Heart right ventricle (tissue), 16 donors: ENCODE results near the gene CAPN13. TPM values are rescaled to one million over a fixed set of nuclear protein-coding genes. Genes with fewer than 3 reads are reported as not detected.
A peak's percentile ranks its signal among the peaks of the same experiment; 100 is the strongest.

Experiments
- ATAC-seq, 8 donors: fragments of 200-7000 bp; cut with Tn5 transposase; one replicate each; pipeline ENCODE4 v1.9.1; 2020; ENCODE audit warnings: mild to moderate bottlenecking in 8 of 8, moderate library complexity in 8 of 8, moderate number of reproducible peaks in 1 of 8
- DNase-seq, 2 donors: peaks; one replicate each; pipeline ENCODE4 v3.0.0-alpha.2; 2020
- H3K27ac ChIP-seq, 10 donors: fragments of 200-600 bp; sonication (generic) in 2 of 10; one replicate each; pipeline versions ENCODE4 v1.5.0 to v1.8.0; 2020 to 2022; ENCODE audit warnings: mild to moderate bottlenecking in 3 of 10
- H3K27me3 ChIP-seq, 7 donors: fragments of 200-600 bp; one replicate each; pipeline ENCODE4 v1.8.0; 2021 to 2022; ENCODE audit warnings: mild to moderate bottlenecking in 2 of 7
- H3K36me3 ChIP-seq, 9 donors: fragments of 200-600 bp; sonication (generic) in 1 of 9; one replicate each; pipeline versions ENCODE4 v1.5.0 to v1.8.0; 2020 to 2022; ENCODE audit warnings: mild to moderate bottlenecking in 2 of 9
- H3K4me1 ChIP-seq, 9 donors: fragments of 200-600 bp; sonication (generic) in 1 of 9; one replicate each; pipeline versions ENCODE4 v1.5.0 to v1.8.0; 2020 to 2022; ENCODE audit warnings: mild to moderate bottlenecking in 4 of 9
- H3K4me3 ChIP-seq, 10 donors: fragments of 200-600 bp; sonication (generic) in 2 of 10; one replicate each; pipeline versions ENCODE4 v1.5.0 to v1.8.0; 2020 to 2022; ENCODE audit warnings: mild to moderate bottlenecking in 7 of 10, moderate library complexity in 2 of 10
- H3K9me3 ChIP-seq, 11 donors: fragments of 200-600 bp in 10 of 11; sonication (generic) in 2 of 11; one replicate each; pipeline versions ENCODE4 v1.5.0 to v1.8.0; 2013 to 2022; ENCODE audit warnings: mild to moderate bottlenecking in 2 of 11, control low read depth in 1 of 11, moderate library complexity in 1 of 11
- WGBS, 2 donors: extraction: QIAGEN DNeasy Blood & Tissue Kit; methylation state at CpG; one replicate each; pipeline ENCODE4 v1.1.7; 2013; ENCODE audit warnings: inconsistent platforms in 1 of 2; 5-methylcytosine and 5-hydroxymethylcytosine counted together
- intact Hi-C, 10 donors: fragments of 100-400 bp; cut with DNase I; formaldehyde crosslinking; loops; one replicate each; pipeline versions ENCODE4 v1.11.1 to v1.14.2; 2022
- polyA plus RNA-seq, 2 donors: library from polyadenylated mRNA; stranded (reverse); fragments of 200-250 nt; gene quantifications; one replicate each; pipeline ENCODE4 v1.2.3, GENCODE V29; 2013
- total RNA-seq, 10 donors: library from RNA; stranded (reverse); fragmentation: NEBNext Ultra II Directional in 3 of 10; extraction: Animal tissue kit (Norgen Biotek cat#: 25700) in 3 of 10; gene quantifications; one replicate each; pipeline versions ENCODE4 v1.2.1 to v1.2.4, GENCODE V29; 2021 to 2023
- TF ChIP-seq, protein P1 (sequence below), 9 donors: fragments of 200-600 bp; sonication (generic) in 2 of 9; IDR thresholded peaks; one replicate each; pipeline versions ENCODE4 v1.5.0 to v1.8.0; 2021 to 2022; ENCODE audit warnings: antibody characterized with exemption in 9 of 9, mild to moderate bottlenecking in 5 of 9, moderate library complexity in 1 of 9
- donor health status: Arrhythmogenic right ventricular cardiomyopathy.
- donor health status: ischemic (EF 13 %, LVEDD 7.1; RV severe dilation, severe dysfunction).
- donor health status: healthy with polysubstance abuse.
- donor health status: DM: no; HTN: yes; CAD: no.
- donor health status: DM: no; HTN: no; CAD: no.
- donor health status: ischemic (EF 25% LVEDD 6.9; RV normal size, moderate dysfunction).
- donor health status: ischemic (EF 25% LVEDD 5.7; RV mildly dilated, moderate dysfunction).
- donor health status: healthy.
- donor health status: DM: yes; HTN: yes; CAD: no.
- donor health status: Ischemic cardiomyopathy.
- donor health status: ischemic (EF 35%, LVEDD 5.7; RV mildly dilated, moderate dysfunction).
- donor health status: nonischemic (EF 11% LVEDD 7.7; RV severe dilation, severe dysfunction).
- donor health status: DM: yes; HTN: yes; CAD: no.
- donor health status: PGD.
- donor health status: ischemic (EF 29% LVEDD 5.4; RV normal size, mild dysfunction).
- donor health status: nonischemic (EF 23%, LVEDD 6.1; RV moderate dilation, normal function).

CAPN13 gene
- total and polyA plus RNA-seq, 12 donors: 0.09 TPM; not detected in 11

DNA sequence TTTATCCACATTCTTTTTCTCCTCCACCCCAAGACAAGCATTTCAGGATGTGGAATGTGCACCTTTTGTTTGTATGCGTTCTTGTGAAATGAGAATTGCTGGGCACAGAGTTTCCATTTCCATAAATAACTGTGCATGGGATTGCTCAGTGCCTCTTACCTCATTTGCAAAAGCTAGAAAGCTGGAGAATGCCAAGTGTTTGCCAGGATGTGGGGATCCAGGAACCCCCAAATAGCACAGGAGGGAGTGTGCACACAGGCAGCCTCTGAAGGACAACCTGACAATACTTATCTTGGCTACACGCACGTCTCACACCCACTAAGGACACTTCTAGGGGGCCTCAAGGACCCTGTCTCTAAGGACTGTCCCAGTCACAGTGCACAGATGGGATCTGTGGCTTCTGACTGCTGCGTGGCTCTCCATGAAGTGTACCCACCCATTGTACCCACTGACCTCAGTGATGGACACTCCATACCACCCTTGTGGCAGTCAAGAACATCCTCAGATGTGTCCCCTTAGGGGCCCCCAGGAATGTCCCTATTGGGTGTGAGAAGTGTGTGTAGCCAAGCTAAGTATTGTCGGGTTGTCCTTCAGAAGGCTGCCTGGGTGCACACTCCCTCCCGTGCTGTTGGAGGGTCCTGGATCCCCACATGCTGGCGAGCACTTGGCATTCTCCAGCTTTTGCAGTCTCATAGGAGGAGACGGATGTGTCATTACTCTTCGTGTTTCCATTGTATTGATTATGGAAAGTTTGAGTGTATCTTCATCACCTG is 38.4 kb downstream of the CAPN13 start:
- DNase-seq (no peak), ATAC-seq (peak in 2 of 8 donors; percentile 37 to 48)
- WGBS, 2 donors: 69 to 70% methylated on average over 9 of the region's 9 CpGs
- intact Hi-C loops: no loop called here
- Histone ChIP-seq H3K9me3 (no peaks in the 10 kb centered on the region), H3K27me3 (peaks cover 0 to 46% (median 26%) of the 10 kb centered on the region in 7 donors), H3K4me3 (no peak overlapping the region), H3K27ac (no peak overlapping the region), H3K36me3 (no peaks in the 10 kb centered on the region), H3K4me1 (peaks cover 0 to 4% (median 0%) of the 10 kb centered on the region in 9 donors)
- TF ChIP-seq, protein P1, sequence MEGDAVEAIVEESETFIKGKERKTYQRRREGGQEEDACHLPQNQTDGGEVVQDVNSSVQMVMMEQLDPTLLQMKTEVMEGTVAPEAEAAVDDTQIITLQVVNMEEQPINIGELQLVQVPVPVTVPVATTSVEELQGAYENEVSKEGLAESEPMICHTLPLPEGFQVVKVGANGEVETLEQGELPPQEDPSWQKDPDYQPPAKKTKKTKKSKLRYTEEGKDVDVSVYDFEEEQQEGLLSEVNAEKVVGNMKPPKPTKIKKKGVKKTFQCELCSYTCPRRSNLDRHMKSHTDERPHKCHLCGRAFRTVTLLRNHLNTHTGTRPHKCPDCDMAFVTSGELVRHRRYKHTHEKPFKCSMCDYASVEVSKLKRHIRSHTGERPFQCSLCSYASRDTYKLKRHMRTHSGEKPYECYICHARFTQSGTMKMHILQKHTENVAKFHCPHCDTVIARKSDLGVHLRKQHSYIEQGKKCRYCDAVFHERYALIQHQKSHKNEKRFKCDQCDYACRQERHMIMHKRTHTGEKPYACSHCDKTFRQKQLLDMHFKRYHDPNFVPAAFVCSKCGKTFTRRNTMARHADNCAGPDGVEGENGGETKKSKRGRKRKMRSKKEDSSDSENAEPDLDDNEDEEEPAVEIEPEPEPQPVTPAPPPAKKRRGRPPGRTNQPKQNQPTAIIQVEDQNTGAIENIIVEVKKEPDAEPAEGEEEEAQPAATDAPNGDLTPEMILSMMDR (IDR thresholded peaks at IDR 0.05): no peak

DNA sequence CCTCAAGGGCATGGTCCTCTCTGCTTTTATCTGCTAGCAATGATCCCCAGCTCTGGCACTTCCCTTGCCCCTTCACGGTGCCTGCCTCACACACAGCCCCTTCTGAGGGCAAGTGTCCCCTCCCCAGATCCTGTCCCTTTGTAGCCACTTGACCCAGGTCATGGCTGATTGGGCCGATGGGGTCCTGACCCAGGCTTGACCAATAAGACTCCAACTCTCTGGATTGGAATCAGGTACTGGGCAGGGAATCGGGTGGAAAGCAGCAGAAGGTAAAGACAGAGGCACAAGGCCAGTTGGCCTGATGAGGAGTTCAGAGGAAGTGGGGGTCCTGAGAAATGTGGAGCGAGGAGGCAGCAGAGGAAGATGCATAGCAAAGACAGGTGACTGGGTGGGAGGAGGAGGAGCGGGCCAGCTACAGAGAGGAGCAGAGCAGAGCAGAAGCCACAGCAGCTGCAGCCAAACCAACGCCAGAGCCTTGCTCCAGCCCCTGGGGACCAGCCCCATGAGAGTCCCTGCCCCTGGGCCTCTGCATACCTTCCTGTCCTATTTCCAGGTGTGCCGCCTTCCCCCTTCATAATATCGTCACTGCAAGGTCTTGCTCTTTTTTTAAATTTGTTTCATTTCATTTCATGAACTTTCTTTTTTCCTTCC is 39.1 kb downstream of the CAPN13 start:
- ATAC-seq (no peak), DNase-seq (no peak)
- no peak overlapping the region for H3K27ac ChIP-seq
- no peak overlapping the region for H3K4me3 ChIP-seq
- peaks cover 0 to 4% (median 0%) of the 10 kb centered on the region in 9 donors for H3K4me1 ChIP-seq
- H3K9me3 ChIP-seq: no peaks in the 10 kb centered on the region
- 73% methylated on average over 8 of the region's 8 CpGs for WGBS, 2 donors
- intact Hi-C loops: no loop called here
- no peaks in the 10 kb centered on the region for H3K36me3 ChIP-seq
- peaks cover 0 to 44% (median 26%) of the 10 kb centered on the region in 7 donors for H3K27me3 ChIP-seq
- TF ChIP-seq, protein P1 (IDR thresholded peaks at IDR 0.05): no peak

DNA sequence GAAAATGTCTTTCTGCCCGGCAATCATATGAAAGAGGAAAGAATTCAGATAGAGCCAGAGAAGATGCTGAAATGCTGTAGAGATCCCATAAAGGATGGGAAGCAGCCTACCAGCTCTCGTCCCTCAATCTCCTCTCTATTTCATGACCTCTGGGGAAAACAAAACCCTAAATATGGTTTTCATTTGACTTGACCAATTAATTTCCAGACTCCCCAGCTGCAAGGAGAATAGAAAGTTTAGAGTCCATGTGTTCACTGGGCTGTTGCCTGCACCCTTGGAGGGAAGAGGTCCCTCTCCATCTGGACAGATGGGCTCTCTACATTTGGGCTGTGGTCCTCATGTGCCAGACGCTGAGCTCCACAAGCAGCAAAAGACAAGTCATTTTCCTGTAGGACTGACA is 40.6 kb downstream of the CAPN13 start:
- peaks cover 0 to 34% (median 18%) of the 10 kb centered on the region in 7 donors for H3K27me3 ChIP-seq
- no peaks in the 10 kb centered on the region for H3K9me3 ChIP-seq
- no peak for ATAC-seq
- peaks cover 0 to 4% (median 0%) of the 10 kb centered on the region in 9 donors for H3K4me1 ChIP-seq
- no peaks in the 10 kb centered on the region for H3K36me3 ChIP-seq
- no peak overlapping the region for H3K4me3 ChIP-seq
- TF ChIP-seq, protein P1 (IDR thresholded peaks at IDR 0.05): no peak
- intact Hi-C loops: no loop called here
- H3K27ac ChIP-seq: no peak overlapping the region
- 66 to 70% methylated on average over 3 of the region's 3 CpGs for WGBS, 2 donors
- DNase-seq: no peak

DNA sequence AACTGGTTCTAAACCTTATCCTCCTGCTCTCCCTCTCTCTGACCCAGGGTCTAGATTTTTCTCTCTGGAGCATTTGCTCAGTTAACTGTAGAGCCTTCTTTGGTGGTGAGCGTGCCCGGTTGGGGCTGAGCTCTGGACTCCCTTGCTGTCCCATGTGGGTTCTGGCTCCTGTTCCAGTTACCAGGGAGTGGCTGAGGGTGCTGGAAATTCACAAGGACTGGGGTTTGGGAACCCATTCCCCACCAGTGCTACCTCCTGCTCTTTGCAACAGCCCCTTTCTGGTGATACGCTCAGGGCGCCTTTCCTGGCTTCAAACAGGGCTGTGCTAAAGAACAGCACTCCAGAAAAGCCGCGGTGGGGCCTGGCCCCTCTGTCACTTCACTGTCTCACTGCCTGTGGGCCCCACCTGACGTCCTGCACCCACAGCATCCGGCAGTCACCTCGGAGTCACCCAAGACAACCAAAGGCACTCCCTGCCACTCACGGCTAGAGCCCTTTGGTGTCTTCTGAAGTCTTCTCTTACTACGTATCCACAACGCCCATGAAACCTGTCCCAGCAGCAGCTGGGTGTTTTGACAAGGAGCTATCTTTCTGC is 41.3 kb downstream of the CAPN13 start:
- DNase-seq: no peak

More for the DNA sequence above, 41.3 kb downstream of the CAPN13 start:
- Histone ChIP-seq H3K36me3 (no peaks in the 10 kb centered on the region), H3K4me1 (peaks cover 0 to 4% (median 0%) of the 10 kb centered on the region in 9 donors), H3K9me3 (no peaks in the 10 kb centered on the region), H3K27ac (no peak overlapping the region), H3K4me3 (no peak overlapping the region), H3K27me3 (peaks cover 0 to 34% (median 18%) of the 10 kb centered on the region in 7 donors)
- intact Hi-C loops: no loop called here
- no peak for ATAC-seq
- WGBS, 2 donors: 75 to 79% methylated on average over 12 of the region's 12 CpGs
- TF ChIP-seq, protein P1 (IDR thresholded peaks at IDR 0.05): no peak
